ENCODE data around the gene SLC40A1.

The SLC40A1 gene

DNA sequence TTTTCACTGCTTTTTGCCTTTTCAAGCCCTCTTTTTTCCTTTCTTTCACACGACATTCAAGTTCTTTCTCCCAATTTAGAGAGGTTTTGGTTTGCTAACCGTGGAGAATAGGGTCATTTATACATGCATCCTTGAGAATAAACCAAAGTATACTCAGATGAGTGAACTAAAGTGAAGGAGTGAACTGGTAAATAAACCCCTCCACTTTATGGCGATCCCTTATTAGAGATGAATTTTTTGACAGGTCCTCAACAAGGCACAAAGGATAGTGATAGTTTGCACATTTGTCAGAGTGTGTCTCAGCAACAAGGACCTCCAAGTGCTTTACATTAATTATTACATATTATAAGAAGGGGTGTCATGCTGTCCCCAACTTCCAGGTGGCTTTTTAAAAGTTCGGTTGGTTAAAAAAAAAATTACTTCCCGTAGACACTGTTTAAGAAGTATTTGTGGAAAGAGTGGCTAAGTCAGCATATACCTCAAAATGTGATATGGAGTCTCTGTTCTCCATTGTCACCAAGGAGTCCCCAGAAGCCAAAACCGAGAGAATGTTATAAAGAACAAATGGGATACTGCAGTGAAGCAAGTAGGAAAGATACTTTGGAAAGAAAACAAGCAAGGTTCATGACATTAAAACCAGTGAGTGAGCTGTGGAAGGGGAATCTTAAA lies 1.7 kb upstream of the SLC40A1 start:
- no peak for DNase-seq (ENCODE audit: low read depth)
- TF ChIP-seq, protein P1, sequence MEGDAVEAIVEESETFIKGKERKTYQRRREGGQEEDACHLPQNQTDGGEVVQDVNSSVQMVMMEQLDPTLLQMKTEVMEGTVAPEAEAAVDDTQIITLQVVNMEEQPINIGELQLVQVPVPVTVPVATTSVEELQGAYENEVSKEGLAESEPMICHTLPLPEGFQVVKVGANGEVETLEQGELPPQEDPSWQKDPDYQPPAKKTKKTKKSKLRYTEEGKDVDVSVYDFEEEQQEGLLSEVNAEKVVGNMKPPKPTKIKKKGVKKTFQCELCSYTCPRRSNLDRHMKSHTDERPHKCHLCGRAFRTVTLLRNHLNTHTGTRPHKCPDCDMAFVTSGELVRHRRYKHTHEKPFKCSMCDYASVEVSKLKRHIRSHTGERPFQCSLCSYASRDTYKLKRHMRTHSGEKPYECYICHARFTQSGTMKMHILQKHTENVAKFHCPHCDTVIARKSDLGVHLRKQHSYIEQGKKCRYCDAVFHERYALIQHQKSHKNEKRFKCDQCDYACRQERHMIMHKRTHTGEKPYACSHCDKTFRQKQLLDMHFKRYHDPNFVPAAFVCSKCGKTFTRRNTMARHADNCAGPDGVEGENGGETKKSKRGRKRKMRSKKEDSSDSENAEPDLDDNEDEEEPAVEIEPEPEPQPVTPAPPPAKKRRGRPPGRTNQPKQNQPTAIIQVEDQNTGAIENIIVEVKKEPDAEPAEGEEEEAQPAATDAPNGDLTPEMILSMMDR (IDR thresholded peaks at IDR 0.05; ENCODE audit: low read depth, low read length, missing control alignments) = no peak
- no peak overlapping the region for H3K4me3 ChIP-seq (ENCODE audit: low read depth, low read length)
- in situ Hi-C loops (cut with HindIII; ENCODE audit: low sequenced_read_pairs) = no loop called here

- DNase-seq (ENCODE audit: low read depth) = no peak
- in situ Hi-C loops (cut with HindIII; ENCODE audit: low sequenced_read_pairs) = no loop called here
- TF ChIP-seq, protein P1 (IDR thresholded peaks at IDR 0.05; ENCODE audit: low read depth, low read length, missing control alignments) = no peak
- peak overlapping the region; percentile 53 for H3K4me3 ChIP-seq (ENCODE audit: low read depth, low read length)
Observed at GRCh38 chr2:189581354-189582139, 961 bp upstream of the SLC40A1 start.

GRCh38 chr2:189580241-189580651 lies 340 bp downstream of the SLC40A1 start:
- DNase-seq (ENCODE audit: low read depth) = no peak
- in situ Hi-C loops (cut with HindIII; ENCODE audit: low sequenced_read_pairs) = no loop called here
- TF ChIP-seq, protein P1 (IDR thresholded peaks at IDR 0.05; ENCODE audit: low read depth, low read length, missing control alignments) = no peak
- peak overlapping the region; percentile 53 for H3K4me3 ChIP-seq (ENCODE audit: low read depth, low read length)

DNA sequence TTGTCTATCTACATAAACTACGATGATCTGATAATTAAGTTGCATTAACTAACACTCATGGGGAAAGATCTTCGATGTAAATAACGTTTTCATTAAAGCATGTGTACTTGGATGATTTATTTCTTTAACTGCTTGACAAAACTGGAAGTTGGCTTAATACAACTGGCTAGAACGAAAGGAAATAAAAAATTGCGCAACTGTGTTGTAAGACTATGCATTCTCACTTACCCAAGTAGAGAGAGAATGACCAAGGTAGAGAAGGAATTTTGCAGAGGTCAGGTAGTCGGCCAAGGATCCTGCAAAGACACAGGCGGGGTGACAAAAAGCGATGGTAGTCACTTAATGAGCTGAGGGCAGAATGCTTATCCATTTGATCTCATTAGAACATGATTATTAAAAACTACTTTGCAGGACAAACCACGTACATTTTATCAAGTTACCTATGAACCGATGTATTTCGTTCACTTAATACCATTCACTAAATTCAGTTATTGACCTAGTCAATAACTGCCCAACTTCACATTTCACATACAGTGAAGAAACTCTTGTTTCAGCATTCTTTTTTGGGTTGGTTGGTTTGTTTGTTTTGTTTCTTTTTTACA lies 900 bp downstream of the SLC40A1 start:
- peak overlapping the region; percentile 53 for H3K4me3 ChIP-seq (ENCODE audit: low read depth, low read length)
- TF ChIP-seq, protein P1 (IDR thresholded peaks at IDR 0.05; ENCODE audit: low read depth, low read length, missing control alignments) = no peak
- in situ Hi-C loops (cut with HindIII; ENCODE audit: low sequenced_read_pairs) = no loop called here
- DNase-seq (ENCODE audit: low read depth) = no peak

GRCh38 chr2:189578272-189578950 lies 2.2 kb downstream of the SLC40A1 start:
- in situ Hi-C loops (cut with HindIII; ENCODE audit: low sequenced_read_pairs) = no loop called here
- no peak for DNase-seq (ENCODE audit: low read depth)

DNA sequence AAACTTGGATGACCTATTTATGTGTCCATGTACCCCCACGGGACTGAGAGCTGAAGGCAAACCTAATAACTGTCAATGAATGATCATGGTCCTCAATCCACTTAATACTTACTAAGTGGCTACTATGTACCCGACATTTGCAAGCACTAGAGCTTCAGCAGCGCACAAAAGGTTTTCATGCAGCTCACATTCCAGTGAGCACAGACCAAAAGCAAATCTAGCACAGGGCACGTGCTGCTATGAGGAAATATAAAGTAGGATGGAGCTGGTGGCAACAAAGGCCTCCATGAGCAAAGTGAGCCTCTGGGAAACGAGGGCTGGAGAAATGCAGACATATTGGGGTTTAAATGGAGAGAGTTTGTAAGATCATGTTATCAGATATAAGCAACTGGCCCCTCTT lies 3.5 kb downstream of the SLC40A1 start:
- no peak overlapping the region for H3K4me3 ChIP-seq (ENCODE audit: low read depth, low read length)
- in situ Hi-C loops (cut with HindIII; ENCODE audit: low sequenced_read_pairs) = no loop called here
- TF ChIP-seq, protein P1 (IDR thresholded peaks at IDR 0.05; ENCODE audit: low read depth, low read length, missing control alignments) = no peak
- DNase-seq (ENCODE audit: low read depth) = no peak

More at GRCh38 chr2:189578272-189578950, 2.2 kb downstream of the SLC40A1 start:
- TF ChIP-seq, protein P1 (IDR thresholded peaks at IDR 0.05; ENCODE audit: low read depth, low read length, missing control alignments) = no peak
- H3K4me3 ChIP-seq (ENCODE audit: low read depth, low read length) = no peak overlapping the region
